Gastroesophageal sphincter (tissue), 3 donors: ENCODE results near the gene BAK1.

Source experiments
- CTCF ChIP-seq, 4 experiments: fragments of 200-600 bp in 2 of 4; fragments of 450-650 bp in 2 of 4; sonication (generic) in 1 of 4; IDR thresholded peaks; one replicate each; pipeline ENCODE4 v1.5.1; 2017 to 2019; ENCODE audit warnings: antibody characterized with exemption in 4 of 4, mild to moderate bottlenecking in 2 of 4, moderate library complexity in 2 of 4
- POLR2A ChIP-seq, 2 donors: fragments of 450-650 bp; IDR thresholded peaks; one replicate each; pipeline ENCODE4 v1.6.1; 2017; ENCODE audit warnings: antibody characterized with exemption in 2 of 2, mild to moderate bottlenecking in 2 of 2, moderate library complexity in 1 of 2
- POLR2AphosphoS5 ChIP-seq: sonication (generic); formaldehyde crosslinking; IDR thresholded peaks from one replicate; pipeline ENCODE4 v1.6.1; 2017; ENCODE audit warnings: antibody characterized with exemption

DNA sequence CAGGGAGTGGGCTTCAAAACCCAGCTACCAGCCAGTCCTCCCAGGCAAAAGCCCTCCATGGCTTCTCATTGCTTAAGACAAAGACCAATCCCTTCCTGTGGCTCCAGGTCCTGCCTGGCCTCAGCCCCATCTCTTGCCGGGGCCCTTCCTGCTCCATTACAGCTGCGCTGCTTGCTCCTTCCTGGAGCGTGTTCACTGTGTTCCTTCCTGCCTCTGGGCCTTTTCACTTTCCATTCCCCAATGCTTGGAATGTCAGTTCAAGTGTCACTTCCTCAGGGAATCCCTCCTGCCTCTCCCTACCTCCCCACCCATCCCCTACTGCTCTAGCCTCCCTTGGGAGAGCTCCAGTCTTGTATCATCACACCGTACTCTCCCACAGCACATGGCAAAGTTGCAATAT, 30.0 kb upstream of the BAK1 start:
- TF ChIP-seq CTCF (IDR thresholded peaks at IDR 0.05) (no peak), POLR2A (IDR thresholded peaks at IDR 0.05) (no peak), POLR2AphosphoS5 (no peak)
